HG03139 (cell line): ENCODE results near the gene MEAK7.

Experiments
- ATAC-seq: cut with Tn5 transposase; IDR thresholded peaks from one replicate; pipeline ENCODE4 v1.9.1; 2021; ENCODE audit not compliant: unreplicated experiment

Gene MEAK7

DNA sequence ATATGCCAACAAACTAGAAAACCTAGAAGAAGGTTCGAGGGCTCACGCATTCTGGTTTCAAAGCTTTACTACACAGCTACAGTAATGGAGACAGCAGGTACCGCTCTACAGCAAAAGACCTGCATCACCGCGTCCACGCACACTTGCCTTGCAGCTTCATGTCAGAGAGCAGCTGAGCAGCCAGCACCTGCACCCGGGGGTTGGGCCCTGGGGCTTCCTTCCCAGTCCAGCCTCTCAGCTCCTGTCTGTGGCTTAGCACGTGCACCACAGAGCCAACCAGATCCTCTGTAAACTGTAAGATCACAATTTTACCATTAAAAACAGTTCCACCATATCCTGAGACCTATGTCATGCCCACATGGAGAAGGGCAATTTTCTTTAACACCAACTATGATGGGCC lies 15.3 kb downstream of the MEAK7 start:
- ATAC-seq, result no peak

DNA sequence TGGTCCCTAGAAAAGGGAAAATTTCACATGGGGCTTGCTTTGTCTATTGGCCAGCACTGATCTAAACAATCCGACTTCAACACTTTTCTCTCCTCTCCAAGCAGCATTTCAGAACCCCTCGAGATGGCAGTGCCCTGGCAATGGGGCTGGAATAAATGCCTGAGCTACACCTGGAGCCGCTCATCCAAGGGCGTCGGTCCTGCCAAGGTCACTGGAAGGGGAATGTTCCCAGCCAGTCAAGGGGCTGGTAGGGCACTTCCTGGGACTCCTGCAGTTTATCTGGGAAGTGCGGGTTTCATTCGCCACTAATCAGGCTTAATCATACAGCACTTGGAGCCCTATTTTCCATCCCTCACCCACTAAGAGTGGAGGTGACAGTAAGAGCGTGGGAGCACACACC lies 17.1 kb downstream of the MEAK7 start:
- no peak for ATAC-seq

DNA sequence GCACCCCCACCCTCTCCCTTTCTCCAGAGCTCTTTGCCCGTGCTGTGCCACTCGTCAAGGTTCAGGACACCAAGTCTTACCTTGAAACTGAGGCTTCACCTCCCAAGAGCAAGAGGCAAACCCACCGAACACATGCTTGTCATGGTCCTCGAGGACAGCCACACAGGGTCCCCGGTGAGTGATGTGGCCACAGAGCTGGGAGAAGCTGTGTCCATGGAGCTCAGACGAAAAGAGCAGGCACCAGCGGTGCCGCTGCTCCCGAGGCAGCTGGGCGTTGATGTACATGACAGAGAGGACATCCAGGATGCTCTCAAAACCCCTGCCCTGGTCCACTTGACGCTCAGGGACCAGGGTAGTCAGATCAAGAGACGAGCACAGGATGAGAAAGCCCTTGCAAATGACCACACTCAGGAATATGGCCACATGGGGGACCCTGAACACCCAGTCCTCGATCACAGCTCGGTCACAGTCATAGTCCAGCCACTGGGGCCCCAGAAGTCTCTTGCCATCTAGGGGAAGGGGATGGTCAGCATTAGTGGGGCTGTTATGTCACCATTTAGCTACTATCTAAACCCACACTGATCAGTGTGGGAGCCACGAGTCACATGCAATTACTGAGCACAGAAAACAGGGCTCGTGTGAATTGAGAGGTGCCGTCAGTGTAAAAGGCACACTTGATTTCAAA lies 17.8 kb downstream of the MEAK7 start:
- ATAC-seq, result no peak

DNA sequence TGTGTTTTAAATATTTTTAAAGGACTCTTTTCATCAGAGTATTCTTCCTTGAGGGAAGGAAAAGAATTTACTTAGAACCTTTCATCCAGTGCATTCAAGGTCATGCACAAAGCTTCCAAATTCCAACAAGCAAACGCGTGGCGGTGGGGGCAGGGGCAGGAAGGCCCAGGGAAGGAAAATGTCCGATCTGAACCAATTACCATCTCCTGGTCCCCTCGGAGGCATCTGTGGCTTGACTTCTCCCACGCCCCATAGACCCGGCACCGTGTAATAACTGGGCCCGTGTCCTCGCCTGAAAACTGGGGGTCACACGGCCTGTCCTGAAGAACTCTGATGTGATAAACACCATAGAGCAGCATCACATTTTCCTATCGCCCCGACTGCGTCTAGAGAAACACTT lies 18.3 kb downstream of the MEAK7 start:
- ATAC-seq, result no peak

DNA sequence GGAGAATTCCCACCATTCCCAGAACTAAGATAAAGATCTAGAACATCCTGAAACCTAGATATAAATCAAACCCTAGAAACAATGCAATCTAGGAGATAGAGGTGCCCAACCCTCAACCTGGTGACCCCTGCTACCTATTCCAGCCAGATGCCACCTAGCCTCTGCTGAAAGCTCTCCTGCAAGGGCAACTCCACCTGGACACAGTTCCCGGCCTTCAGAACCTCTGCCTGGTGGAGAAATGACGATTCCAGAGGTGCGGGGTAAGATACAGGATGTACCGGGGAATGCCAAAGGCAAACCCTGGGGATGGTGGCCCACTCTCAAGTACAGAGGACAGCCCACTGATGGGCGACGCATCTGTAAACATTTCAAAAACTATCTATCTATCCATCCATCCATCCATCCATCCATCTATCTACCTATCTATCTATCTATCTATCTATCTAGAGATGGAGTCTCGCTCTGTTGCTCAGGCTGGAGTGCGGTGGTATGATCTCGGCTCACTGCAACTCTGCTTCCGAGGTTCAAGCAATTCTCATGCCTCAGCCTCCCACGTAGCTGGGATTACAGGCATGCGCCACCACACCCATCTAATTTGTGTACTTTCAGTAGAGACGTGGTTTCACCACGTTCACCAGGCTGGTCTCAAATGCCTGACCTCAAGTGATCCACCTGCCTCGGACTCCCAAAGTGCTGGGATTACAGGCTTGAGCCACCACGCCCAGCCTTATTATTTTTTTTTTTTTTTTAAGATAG lies 19.0 kb downstream of the MEAK7 start:
- no peak for ATAC-seq

DNA sequence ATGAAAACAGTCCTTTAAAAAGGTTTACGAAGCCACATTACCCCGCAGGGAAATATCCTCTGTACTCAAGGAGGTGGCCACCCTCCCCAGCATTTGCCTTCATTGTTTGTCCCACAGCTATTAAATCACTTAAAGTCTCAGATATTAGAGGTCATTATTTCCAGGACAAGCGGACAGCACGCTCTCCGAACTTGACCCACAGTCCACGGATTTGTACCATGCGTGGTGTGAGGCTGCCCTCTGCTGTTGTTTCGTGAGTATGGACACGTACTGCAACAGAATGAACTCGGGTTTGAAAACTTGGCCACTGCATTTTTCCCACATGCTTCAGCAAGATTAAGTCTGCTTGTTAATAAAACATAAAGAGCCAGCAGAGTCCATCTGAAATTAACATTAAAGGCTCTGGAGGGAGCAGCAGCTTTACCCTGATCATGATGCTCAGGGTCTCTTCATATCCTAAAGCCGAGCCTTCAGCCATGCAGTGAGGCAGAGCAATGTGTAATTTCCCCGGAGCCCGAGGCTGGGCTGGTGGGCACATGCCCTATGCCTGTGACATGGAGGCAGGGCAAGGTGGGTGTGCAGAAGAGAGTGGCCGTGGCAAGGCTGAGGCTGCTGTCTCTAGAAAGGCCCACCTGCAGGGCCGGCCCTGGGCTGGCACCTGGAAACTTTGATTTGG lies 19.7 kb downstream of the MEAK7 start:
- no peak for ATAC-seq

DNA sequence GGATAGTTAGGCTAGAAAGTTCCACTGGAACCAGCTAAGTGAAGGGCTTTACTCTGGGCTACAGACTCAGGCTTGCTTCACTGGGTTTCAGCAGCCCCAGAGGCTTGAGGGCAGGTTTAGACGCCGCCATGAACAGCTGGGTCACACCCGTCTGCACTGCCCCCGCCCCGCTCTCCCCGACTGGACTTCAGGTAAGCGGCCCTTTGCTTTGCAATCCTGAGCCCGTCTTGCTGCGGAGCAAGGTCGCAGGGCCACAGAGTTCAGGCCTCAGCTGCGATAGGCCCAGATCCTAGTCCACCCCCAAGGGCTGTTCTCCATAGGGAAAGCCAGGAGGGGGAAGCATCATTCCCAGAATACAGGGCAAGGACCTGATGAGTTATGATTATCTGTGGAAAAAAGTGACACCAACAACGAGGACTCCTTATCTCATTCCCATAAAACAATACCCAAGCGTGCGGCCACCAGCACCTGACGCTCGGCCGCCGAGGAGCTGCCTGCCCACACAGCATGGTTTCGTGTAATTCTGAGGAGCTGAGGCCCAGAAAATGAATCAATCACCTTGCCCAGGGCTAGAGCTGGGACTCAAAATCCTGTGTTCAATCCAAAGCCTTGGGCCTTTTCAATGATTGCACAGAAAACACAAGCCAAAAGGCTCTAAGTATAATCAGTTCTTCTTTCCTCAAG lies 20.4 kb downstream of the MEAK7 start:
- ATAC-seq, result no peak

DNA sequence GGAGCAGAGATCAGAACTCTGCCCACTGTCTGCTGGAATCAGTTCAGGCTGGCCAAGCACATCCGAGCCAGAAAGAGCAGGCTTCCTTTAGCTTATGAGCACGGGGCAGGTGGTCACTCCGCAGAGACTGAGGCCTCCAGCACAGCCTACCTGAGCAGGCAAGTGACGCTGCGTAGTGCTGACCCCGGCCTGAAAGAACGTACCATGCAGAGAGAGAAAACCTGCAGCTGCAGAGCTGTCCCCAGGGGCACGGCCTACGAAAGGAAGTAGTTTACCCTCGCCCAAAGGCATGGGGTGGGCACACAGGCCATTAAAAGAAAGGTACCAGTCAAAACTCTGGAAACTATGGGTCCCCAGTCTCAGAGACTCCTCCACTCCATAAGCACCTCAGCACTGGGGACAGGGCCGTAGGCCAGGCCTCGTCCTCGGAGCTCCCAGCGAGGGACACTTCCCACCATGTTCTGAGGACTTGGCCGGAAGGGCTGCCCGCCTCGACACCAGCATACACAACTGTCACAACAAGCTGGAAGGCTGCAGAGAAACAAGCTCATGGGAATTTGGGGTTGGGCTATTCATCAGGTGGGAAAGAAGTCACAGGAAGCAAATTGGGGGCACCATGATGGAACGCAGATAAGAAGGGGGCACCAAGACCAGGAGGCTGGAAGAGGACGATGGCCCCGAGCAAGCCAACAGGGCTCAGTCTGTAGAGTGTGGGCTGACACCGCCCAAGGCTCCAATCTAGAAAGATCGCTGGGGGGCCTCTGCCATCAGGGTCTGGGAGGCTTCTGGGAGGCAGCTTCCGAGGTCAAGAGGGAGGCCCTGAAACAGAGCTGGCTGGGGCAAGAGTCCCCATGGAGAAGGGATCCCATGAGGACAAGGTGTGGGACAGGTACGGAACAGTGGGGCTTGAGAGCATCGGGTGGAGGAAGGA lies 21.2 kb downstream of the MEAK7 start:
- no peak for ATAC-seq

DNA sequence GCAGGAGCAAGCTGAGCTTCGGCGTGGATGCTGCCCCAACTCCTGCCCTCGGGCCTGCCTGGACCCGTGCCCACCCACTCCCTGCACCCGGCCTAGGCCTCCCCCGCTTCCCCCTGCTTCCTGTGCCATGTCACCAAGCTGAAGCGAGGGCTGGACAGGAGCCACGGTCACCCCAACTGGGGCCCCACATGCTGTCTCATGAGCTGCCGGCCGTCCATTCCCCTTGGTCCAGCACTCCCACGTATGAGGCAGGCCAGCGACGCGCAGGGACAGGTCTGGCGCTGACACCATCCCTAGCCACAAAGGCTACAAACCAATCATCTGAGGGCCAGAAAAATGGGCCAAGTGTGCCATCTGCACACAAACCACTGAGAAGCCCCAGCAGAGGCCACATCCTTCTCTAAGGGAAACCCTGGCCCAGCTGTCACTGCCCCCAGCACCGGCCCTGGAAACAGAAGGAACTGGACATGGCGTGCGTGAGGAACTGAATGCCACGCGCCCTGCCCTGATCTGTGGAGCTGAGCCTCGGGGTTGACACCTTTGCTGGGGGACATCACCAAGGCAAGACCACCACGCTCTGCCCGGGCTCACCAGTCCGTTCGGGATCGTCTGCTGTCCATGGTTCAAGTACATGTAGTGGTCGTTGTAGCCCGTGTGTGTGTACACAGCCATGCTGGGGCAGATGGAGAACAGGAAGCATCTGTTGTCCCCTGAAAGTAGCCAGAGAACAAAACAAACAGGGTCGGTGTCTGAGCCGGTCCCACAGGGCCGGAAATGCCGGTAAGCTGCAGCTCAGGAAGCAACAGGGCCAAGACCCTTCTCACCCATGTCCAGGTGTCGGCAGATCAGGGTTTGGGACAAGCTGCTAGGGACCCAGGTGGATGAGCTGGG lies 22.2 kb downstream of the MEAK7 start:
- ATAC-seq, result no peak

DNA sequence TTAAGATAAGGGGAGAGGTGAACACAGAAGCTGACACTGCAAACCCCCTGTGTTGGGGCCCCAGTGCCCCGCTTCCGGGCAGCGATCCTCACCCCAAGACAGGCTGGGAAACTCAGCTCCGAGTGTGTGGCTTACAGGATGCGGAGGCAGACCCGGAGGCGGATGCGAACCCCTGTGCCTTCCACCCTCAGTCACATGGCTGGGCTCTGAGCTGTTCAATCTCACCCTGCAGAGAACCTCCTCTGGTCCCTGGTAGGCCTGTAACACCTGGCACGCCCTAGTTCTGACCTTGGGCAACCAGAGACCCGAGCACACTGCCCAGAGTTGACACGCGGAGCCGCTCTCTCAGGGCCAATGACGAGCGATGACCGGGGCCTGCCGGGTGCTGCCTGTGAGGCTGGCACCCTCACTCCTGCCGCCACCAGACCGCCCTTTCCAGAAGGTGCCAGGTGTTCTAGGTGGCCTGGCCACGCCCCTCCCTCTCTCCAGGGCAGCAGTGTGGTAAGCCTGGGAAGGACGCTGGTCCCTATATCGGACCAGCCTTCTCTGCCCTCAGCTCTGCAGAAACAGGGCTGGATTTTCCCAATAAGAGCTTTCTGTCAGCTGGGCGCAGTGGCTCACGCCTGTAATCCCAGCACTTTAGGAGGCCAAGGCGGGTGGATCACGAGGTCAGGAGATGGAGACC lies 23.3 kb downstream of the MEAK7 start:
- no peak for ATAC-seq

DNA sequence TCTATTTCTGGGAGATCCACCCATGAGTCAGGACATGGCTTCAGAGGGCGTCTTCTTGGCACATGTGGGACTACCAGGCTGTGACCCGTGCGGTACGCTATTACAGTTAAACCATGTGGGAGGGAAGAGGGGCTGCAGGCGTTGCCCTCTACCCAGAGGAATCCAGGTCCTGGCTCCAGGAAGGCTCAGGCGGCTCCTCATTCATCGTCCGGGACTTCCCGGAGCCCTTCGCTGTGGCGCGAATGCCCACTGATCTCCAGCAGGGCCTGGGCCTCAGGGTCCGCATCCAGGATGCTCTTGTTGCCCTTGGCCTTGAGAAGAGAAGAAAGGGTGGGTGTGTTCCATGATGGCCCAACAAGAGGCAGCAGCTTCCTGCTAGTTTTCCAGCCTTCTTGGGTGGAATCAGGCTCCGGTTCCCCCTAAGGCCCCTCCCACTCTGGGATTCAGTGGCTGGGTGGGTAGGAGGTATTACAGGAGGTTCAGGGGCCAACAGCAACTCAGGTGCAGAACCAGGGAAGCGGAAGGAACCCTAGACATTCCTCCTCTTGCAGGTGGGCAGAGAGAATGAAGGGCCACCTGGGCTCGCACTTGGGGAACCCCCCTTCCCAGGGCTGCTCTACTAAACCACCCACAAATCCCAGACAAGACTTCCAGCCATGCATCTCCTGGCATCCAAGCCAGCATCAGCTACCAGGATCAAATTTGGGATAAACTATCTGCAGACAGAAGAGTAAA lies 24.6 kb downstream of the MEAK7 start:
- no peak for ATAC-seq

DNA sequence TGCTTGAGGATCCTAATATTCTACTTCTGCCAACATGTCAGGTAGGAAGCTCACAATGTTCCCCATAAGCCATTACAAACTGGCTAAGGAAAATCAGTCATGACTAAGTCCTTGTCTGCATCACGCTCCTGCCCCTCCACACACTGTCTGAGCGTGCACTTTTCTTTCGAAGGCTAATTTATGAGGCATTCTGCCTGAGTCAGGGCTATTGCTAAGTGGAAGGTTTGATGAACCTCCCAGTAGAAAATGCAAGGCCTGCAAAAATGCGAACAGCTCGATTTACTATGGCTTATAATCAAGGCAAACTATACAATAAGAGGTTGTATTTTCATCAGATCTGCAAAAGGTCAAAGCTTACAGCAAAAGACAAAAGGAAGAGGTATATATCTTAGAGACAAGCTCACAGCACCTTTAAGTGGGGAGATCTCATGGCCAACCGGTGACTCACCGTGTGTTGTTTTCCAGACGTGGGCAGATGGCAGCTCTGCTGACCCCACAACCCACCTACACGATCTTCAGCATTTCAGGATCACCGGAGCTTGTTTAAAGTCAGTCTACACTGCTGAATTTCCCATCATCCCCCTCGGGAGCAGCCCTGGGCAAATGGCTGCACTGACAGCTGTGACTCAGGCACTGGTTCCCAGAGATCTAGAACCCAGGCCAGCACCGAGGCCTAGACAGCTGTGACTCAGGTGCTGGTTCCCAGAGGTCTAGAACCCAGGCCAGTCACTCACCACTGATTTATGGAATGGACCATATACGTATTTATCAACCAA lies 26.1 kb downstream of the MEAK7 start:
- no peak for ATAC-seq

DNA sequence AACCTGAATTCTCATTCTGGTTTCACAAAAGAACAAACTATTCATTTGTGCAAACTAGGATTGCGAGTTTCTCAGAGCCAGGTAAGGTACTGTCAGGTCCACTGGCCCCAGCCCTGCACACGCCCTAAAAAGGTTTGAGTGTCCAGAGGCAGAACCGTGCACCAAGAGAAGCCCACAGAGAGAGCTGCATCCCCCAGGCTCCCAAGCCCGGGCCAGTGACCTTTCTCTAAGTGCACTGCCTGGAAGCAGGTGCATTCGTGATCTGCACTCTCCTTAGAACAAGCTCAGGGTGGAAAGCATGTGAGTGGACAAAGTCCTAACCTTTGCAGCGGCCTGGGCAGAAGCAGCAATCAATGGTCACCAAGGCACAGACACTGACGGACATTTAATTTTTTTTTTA lies 26.8 kb downstream of the MEAK7 start:
- ATAC-seq, result no peak

DNA sequence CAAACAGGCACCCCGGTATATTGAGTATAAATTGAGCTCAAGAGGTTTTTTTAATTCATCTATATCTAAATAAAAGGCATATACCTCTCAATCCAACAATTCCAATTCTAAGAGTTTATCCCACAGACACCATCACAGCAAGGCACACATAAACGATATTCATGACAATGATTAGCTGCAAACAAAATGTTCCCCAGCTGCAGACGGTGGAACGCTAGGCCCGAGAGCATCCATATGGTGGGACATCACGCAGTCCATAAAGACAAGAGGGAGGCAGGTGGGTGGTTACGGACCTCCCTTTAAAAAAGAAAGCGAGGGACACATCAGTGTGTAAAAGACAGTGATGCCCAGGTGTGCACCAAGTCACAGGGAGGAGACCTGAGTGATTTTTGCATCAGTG lies 28.1 kb downstream of the MEAK7 start:
- ATAC-seq, result no peak

DNA sequence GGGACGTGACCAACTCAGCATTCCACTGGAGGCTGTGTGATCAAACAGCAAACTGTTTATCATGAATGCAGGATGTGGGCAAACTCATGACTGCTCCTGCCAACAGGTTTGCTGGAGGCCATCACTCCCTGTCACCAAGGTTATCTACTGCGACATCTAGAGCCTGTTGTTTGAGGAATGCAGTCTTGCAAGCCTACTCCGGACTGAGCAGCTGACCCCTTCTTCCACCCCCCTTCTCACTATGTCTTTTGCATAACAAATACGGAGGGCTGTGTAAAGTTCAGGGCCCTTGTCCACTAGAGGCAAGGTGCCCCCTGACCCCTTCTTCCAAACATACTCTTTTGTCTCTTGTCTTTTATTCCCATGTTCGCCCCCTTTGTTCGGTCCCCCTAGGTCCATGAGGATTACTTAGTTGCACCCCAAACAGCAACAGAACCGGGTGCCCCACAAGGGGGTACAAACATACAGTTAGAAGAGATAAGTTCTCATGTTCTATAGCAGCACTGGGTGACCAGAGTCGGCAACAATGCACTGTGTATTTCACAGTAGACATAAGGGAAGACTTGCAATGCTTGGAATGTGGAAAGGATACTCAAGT lies 28.7 kb downstream of the MEAK7 start:
- ATAC-seq, result no peak

DNA sequence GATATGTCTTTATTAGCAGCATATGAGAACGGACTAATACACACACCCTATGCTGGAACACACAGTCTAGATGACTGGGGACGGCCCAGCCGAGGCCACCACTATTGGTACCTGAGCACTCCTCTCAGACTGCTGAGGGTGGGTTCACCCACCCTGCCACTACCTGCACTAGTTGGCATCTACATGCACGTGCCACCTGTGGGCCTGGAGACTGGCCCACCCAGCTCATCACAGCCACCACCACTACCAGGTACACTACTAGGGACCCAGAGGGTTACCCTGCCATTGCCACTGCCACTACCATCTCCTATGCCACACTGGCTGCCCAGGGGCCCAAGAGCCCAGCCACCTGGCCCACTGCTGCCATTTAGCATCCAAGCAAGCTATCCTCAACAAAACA lies 32.5 kb downstream of the MEAK7 start:
- ATAC-seq, result no peak

DNA sequence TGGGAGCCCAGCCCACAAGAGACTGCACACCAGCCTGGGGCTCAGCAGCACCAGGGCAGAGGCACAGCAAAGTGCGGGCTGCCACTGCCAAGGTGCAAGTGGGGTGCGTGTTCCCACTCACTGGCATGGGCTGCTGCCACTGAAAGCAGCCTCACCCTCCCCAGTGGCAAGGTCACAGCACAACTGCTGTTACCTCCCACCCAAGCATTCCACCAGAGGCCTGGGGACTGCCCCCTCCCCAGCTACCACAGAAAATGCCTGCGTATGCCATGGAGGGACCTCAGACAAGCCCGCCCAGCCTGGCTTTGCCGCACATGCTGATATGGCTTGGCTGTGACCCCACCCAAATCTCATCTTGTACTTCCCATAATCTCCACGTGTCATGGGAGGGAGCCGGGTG lies 33.1 kb downstream of the MEAK7 start:
- no peak for ATAC-seq
